ENCODE results near the gene ARHGAP15. TPM values are rescaled to one million over a fixed set of nuclear protein-coding genes. Genes with fewer than 3 reads are reported as not detected.

The ARHGAP15 gene
- total RNA-seq, 1 donor from 2014 or later = not detected

GRCh38 chr2:143392358-143392757, 263.1 kb downstream of the ARHGAP15 start:
- no peak for DNase-seq (ENCODE audit: low read depth)
- H3K4me1 ChIP-seq (ENCODE audit: insufficient read depth, low read length) = no peaks in the 10 kb centered on the region
- H3K27me3 ChIP-seq (ENCODE audit: insufficient read depth, low read length) = no peaks in the 10 kb centered on the region
- Mint-ChIP-seq H3K36me3 (ENCODE audit: low read depth, unreplicated experiment) (no peaks in the 10 kb centered on the region), H3K27ac (ENCODE audit: unreplicated experiment) (no peak overlapping the region), H3K4me1 (ENCODE audit: low read depth, unreplicated experiment) (no peaks in the 10 kb centered on the region), H3K27me3 (ENCODE audit: low read depth, unreplicated experiment) (no peaks in the 10 kb centered on the region), H3K9me3 (ENCODE audit: unreplicated experiment) (no peaks in the 10 kb centered on the region), H3K4me3 (ENCODE audit: unreplicated experiment) (no peak overlapping the region)
- no peak for FAIRE-seq
- H3K9ac ChIP-seq (ENCODE audit: low read length) = no peak overlapping the region
- no peak overlapping the region for H3K27ac ChIP-seq (ENCODE audit: low read depth, low read length)
- H3K4me2 ChIP-seq (ENCODE audit: low read length) = no peak overlapping the region
- no peaks in the 10 kb centered on the region for H4K20me1 ChIP-seq (ENCODE audit: insufficient read depth, low read length)
- H3K79me2 ChIP-seq (ENCODE audit: insufficient read depth, low read length) = no peaks in the 10 kb centered on the region
- no peaks in the 10 kb centered on the region for H3K9me3 ChIP-seq (ENCODE audit: insufficient read depth, low read depth, low read length)
- no peaks in the 10 kb centered on the region for H3K36me3 ChIP-seq (ENCODE audit: insufficient read depth, low read length)
- H3K4me3 ChIP-seq (ENCODE audit: insufficient read depth, low read depth, low read length) = no peak overlapping the region
- no peak overlapping the region for H2AFZ ChIP-seq (ENCODE audit: low read depth, low read length)
- TF ChIP-seq EZH2 (IDR thresholded peaks at IDR 0.05; ENCODE audit: insufficient read depth, low read length) (no peak), CTCF (IDR thresholded peaks at IDR 0.05; ENCODE audit: insufficient read depth, low read depth, low read length) (no peak)

DNA sequence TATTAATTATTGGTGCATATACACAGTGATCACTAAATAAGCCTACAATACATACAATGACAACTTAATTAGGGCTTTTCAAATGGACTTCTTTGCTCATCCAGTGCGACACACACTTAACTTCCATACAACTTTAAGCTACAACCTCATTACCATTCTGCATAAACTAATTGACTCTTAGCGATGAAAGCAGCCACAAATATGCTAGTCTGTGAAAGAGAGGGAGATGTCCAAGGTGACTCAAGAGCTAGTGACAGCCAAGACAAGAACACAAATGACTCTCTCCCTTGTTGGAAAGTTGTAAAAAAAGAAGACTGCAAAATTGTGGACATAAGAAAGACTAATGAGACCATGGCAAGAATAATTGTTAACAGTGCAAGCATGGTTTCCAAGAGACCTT, 264.8 kb downstream of the ARHGAP15 start:
- H2AFZ ChIP-seq (ENCODE audit: low read depth, low read length) = no peak overlapping the region
- H3K9ac ChIP-seq (ENCODE audit: low read length) = no peak overlapping the region
- H3K27me3 Mint-ChIP-seq (ENCODE audit: low read depth, unreplicated experiment) = no peaks in the 10 kb centered on the region
- no peak overlapping the region for H3K4me3 Mint-ChIP-seq (ENCODE audit: unreplicated experiment)
- DNase-seq (ENCODE audit: low read depth) (no peak), FAIRE-seq (no peak)
- no peak overlapping the region for H3K4me3 ChIP-seq (ENCODE audit: insufficient read depth, low read depth, low read length)
- H3K27ac ChIP-seq (ENCODE audit: low read depth, low read length) = no peak overlapping the region
- peaks cover 6% of the 10 kb centered on the region for H3K4me1 ChIP-seq (ENCODE audit: insufficient read depth, low read length)
- H3K9me3 ChIP-seq (ENCODE audit: insufficient read depth, low read depth, low read length) = no peaks in the 10 kb centered on the region
- H3K27ac Mint-ChIP-seq (ENCODE audit: unreplicated experiment) = no peak overlapping the region
- no peaks in the 10 kb centered on the region for H3K36me3 Mint-ChIP-seq (ENCODE audit: low read depth, unreplicated experiment)
- TF ChIP-seq EZH2 (IDR thresholded peaks at IDR 0.05; ENCODE audit: insufficient read depth, low read length) (no peak), CTCF (IDR thresholded peaks at IDR 0.05; ENCODE audit: insufficient read depth, low read depth, low read length) (no peak)
- H3K36me3 ChIP-seq (ENCODE audit: insufficient read depth, low read length) = no peaks in the 10 kb centered on the region
- no peaks in the 10 kb centered on the region for H3K9me3 Mint-ChIP-seq (ENCODE audit: unreplicated experiment)
- no peaks in the 10 kb centered on the region for H3K27me3 ChIP-seq (ENCODE audit: insufficient read depth, low read length)
- no peak overlapping the region for H3K4me2 ChIP-seq (ENCODE audit: low read length)
- no peaks in the 10 kb centered on the region for H3K79me2 ChIP-seq (ENCODE audit: insufficient read depth, low read length)
- peaks cover 7% of the 10 kb centered on the region for H3K4me1 Mint-ChIP-seq (ENCODE audit: low read depth, unreplicated experiment)
- H4K20me1 ChIP-seq (ENCODE audit: insufficient read depth, low read length) = no peaks in the 10 kb centered on the region

- Histone ChIP-seq H3K27ac (ENCODE audit: low read depth, low read length) (no peak overlapping the region), H3K79me2 (ENCODE audit: insufficient read depth, low read length) (no peaks in the 10 kb centered on the region), H3K4me3 (ENCODE audit: insufficient read depth, low read depth, low read length) (no peak overlapping the region), H3K9ac (ENCODE audit: low read length) (no peak overlapping the region), H3K36me3 (ENCODE audit: insufficient read depth, low read length) (no peaks in the 10 kb centered on the region), H3K27me3 (ENCODE audit: insufficient read depth, low read length) (no peaks in the 10 kb centered on the region), H2AFZ (ENCODE audit: low read depth, low read length) (peak overlapping the region; percentile 48), H3K9me3 (ENCODE audit: insufficient read depth, low read depth, low read length) (no peaks in the 10 kb centered on the region), H4K20me1 (ENCODE audit: insufficient read depth, low read length) (no peaks in the 10 kb centered on the region), H3K4me1 (ENCODE audit: insufficient read depth, low read length) (peaks cover 6% of the 10 kb centered on the region), H3K4me2 (ENCODE audit: low read length) (peak overlapping the region; percentile 9)
- DNase-seq (ENCODE audit: low read depth) (peak; percentile 63), FAIRE-seq (peak; percentile 41)
- Mint-ChIP-seq H3K27me3 (ENCODE audit: low read depth, unreplicated experiment) (no peaks in the 10 kb centered on the region), H3K36me3 (ENCODE audit: low read depth, unreplicated experiment) (no peaks in the 10 kb centered on the region), H3K4me3 (ENCODE audit: unreplicated experiment) (no peak overlapping the region), H3K9me3 (ENCODE audit: unreplicated experiment) (no peaks in the 10 kb centered on the region), H3K27ac (ENCODE audit: unreplicated experiment) (no peak overlapping the region), H3K4me1 (ENCODE audit: low read depth, unreplicated experiment) (peaks cover 7% of the 10 kb centered on the region)
- TF ChIP-seq CTCF (IDR thresholded peaks at IDR 0.05; ENCODE audit: insufficient read depth, low read depth, low read length) (no peak), EZH2 (IDR thresholded peaks at IDR 0.05; ENCODE audit: insufficient read depth, low read length) (no peak)
Observed at GRCh38 chr2:143397884-143398614, 268.8 kb downstream of the ARHGAP15 start.
